Stomach (tissue), 9 donors: ENCODE measurements around the gene CACNB2. TPM values are rescaled to one million over a fixed set of nuclear protein-coding genes. Genes with fewer than 3 reads are reported as not detected.
"Not testable (repeated sequence)": the region's sequence is repeated elsewhere in the genome, so short reads cannot be mapped to it uniquely, and the experiment has no call there.

ENCODE experiments used
- DNase-seq, 2 donors: peaks; one replicate each; pipeline versions ENCODE4 v3.0.0 to v3.0.0-alpha.2; 2013 to 2019
- H3K27ac ChIP-seq, 5 donors: fragments of 200-600 bp in 4 of 5; sonication (generic) in 4 of 5; one replicate each; pipeline ENCODE4 v1.5.1; 2013 to 2019; ENCODE audit warnings: mild to moderate bottlenecking in 1 of 5, moderate library complexity in 1 of 5
- H3K27me3 ChIP-seq, 3 donors: fragments of 200-600 bp; sonication (generic); one replicate each; pipeline ENCODE4 v1.5.1; 2017 to 2019; ENCODE audit warnings: mixed run types in 1 of 3
- H3K36me3 ChIP-seq, 4 donors: fragments of 200-600 bp; sonication (generic); 1 replicate in 3 of 4; 2 replicates in 1 of 4; pipeline ENCODE4 v1.5.1; 2016 to 2019
- H3K4me1 ChIP-seq, 4 donors: fragments of 200-600 bp; sonication (generic); one replicate each; pipeline ENCODE4 v1.5.1; 2016 to 2019
- H3K4me3 ChIP-seq, 4 donors: fragments of 200-600 bp; sonication (generic) in 3 of 4; one replicate each; pipeline ENCODE4 v1.5.1; 2016 to 2019; ENCODE audit warnings: mild to moderate bottlenecking in 1 of 4
- H3K9me3 ChIP-seq, 4 donors: fragments of 200-600 bp; sonication (generic); one replicate each; pipeline ENCODE4 v1.5.1; 2016 to 2019
- EP300 ChIP-seq: sonication (generic); formaldehyde crosslinking; IDR thresholded peaks from one replicate; pipeline ENCODE4 v1.6.1; 2017; ENCODE audit warnings: antibody characterized with exemption
- POLR2A ChIP-seq, 4 donors: fragments of 450-650 bp; IDR thresholded peaks; one replicate each; pipeline ENCODE4 v1.6.1; 2016; ENCODE audit warnings: antibody characterized with exemption in 4 of 4, control low read depth in 2 of 4, mild to moderate bottlenecking in 1 of 4, moderate library complexity in 1 of 4
- POLR2AphosphoS5 ChIP-seq, 3 donors: sonication (generic); formaldehyde crosslinking; IDR thresholded peaks; one replicate each; pipeline ENCODE4 v1.6.1; 2016; ENCODE audit warnings: antibody characterized with exemption in 3 of 3
- WGBS, 5 donors: extraction: QIAGEN DNeasy Blood & Tissue Kit in 3 of 5; methylation state at CpG; one replicate each; pipeline versions ENCODE4 v1.1.5 to v1.1.7; 2013 to 2018; 5-methylcytosine and 5-hydroxymethylcytosine counted together
- intact Hi-C: fragments of 100-400 bp; cut with DNase I; formaldehyde crosslinking; loops from one replicate; pipeline ENCODE4 v1.15.1; 2023; ENCODE audit warnings: low total_unique reads
- polyA plus RNA-seq, 3 donors: library from polyadenylated mRNA; stranded (reverse); fragments of 200-250 nt; gene quantifications; one replicate each; pipeline ENCODE4 v1.2.3, GENCODE V29; 2013
- total RNA-seq, 5 donors: library from RNA; depleted of rRNA; stranded (reverse); fragments of >200 nt; gene quantifications; one replicate each; pipeline versions ENCODE4 v1.1.0 to v1.2.3, GENCODE V29; 2014 to 2016
- TF ChIP-seq, protein P1 (sequence below), 7 experiments: fragments of 450-650 bp in 4 of 7; fragments of 200-600 bp in 3 of 7; sonication (generic) in 3 of 7; IDR thresholded peaks; one replicate each; pipeline ENCODE4 v1.5.1; 2016 to 2019; ENCODE audit warnings: antibody characterized with exemption in 7 of 7, control low read depth in 2 of 7, mild to moderate bottlenecking in 1 of 7
- donor health status: healthy with polysubstance abuse.
- donor health status: Bipolar disorder and iron deficiency.
- donor health status: healthy.

The CACNB2 gene
- total and polyA plus RNA-seq, 8 donors: 0.31 to 42.9 (median 14.3) TPM

DNA sequence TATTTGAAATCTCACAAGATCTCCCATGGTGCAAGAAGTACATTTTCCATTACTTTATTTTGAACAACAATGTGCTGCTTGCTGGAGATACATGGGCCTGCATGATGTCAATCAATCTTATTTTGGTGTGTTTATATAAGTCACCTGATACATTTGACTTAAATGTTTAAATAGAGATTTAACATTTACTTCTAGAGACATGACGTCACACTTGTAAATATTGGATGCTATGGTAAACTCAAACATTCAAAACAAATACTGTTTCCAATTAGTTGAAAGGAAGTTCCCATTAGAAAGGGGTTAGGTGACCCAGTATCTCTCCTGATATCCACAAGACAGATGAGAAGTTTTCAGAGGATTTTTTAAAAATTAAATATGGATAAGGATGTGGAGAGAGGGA lies 296.7 kb downstream of the CACNB2 start:
- 17 to 48% (median 36%) methylated on average over 1 of the region's 1 CpG for WGBS, 5 donors

DNA sequence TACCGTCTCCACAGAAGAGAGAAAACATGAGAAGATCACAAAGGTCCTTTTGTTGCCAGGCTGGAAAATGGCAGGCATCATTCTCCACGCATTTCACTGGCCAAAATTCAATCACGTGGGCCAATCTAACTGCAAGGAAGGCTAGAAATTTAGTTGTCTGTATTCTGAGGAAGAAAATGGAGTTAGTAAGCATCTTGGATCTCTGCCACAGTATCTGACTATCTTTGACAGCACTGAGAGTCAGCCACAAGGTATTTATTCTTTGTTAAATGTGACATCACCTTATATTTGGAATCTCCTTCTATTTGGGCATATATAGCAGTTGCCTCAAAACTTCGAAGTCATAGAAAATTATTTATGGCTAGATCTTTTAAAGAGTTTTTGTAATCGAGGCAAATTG lies 297.3 kb downstream of the CACNB2 start:
- H3K36me3 ChIP-seq: no peaks in the 10 kb centered on the region
- no peak overlapping the region for H3K27ac ChIP-seq
- no peaks in the 10 kb centered on the region for H3K4me1 ChIP-seq
- intact Hi-C loops: no loop called here
- no peaks in the 10 kb centered on the region for H3K27me3 ChIP-seq
- TF ChIP-seq POLR2AphosphoS5 (IDR thresholded peaks at IDR 0.05): no peak
- no peak for TF ChIP-seq EP300
- TF ChIP-seq, protein P1, sequence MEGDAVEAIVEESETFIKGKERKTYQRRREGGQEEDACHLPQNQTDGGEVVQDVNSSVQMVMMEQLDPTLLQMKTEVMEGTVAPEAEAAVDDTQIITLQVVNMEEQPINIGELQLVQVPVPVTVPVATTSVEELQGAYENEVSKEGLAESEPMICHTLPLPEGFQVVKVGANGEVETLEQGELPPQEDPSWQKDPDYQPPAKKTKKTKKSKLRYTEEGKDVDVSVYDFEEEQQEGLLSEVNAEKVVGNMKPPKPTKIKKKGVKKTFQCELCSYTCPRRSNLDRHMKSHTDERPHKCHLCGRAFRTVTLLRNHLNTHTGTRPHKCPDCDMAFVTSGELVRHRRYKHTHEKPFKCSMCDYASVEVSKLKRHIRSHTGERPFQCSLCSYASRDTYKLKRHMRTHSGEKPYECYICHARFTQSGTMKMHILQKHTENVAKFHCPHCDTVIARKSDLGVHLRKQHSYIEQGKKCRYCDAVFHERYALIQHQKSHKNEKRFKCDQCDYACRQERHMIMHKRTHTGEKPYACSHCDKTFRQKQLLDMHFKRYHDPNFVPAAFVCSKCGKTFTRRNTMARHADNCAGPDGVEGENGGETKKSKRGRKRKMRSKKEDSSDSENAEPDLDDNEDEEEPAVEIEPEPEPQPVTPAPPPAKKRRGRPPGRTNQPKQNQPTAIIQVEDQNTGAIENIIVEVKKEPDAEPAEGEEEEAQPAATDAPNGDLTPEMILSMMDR (IDR thresholded peaks at IDR 0.05): no peak
- no peak for TF ChIP-seq POLR2A (IDR thresholded peaks at IDR 0.05)
- H3K9me3 ChIP-seq: no peaks in the 10 kb centered on the region
- DNase-seq: no peak
- WGBS, 5 donors: 60 to 68% (median 65%) methylated on average over 5 of the region's 5 CpGs
- no peak overlapping the region for H3K4me3 ChIP-seq

More for the DNA sequence above, 296.7 kb downstream of the CACNB2 start:
- no peaks in the 10 kb centered on the region for H3K27me3 ChIP-seq
- TF ChIP-seq EP300 (no peak), POLR2AphosphoS5 (IDR thresholded peaks at IDR 0.05) (no peak), POLR2A (IDR thresholded peaks at IDR 0.05) (no peak)
- TF ChIP-seq, protein P1 (IDR thresholded peaks at IDR 0.05): no peak
- no peak overlapping the region for H3K4me3 ChIP-seq
- DNase-seq: no peak
- H3K27ac ChIP-seq: no peak overlapping the region
- H3K4me1 ChIP-seq: no peaks in the 10 kb centered on the region
- intact Hi-C loops: no loop called here
- H3K36me3 ChIP-seq: no peaks in the 10 kb centered on the region
- H3K9me3 ChIP-seq: no peaks in the 10 kb centered on the region

DNA sequence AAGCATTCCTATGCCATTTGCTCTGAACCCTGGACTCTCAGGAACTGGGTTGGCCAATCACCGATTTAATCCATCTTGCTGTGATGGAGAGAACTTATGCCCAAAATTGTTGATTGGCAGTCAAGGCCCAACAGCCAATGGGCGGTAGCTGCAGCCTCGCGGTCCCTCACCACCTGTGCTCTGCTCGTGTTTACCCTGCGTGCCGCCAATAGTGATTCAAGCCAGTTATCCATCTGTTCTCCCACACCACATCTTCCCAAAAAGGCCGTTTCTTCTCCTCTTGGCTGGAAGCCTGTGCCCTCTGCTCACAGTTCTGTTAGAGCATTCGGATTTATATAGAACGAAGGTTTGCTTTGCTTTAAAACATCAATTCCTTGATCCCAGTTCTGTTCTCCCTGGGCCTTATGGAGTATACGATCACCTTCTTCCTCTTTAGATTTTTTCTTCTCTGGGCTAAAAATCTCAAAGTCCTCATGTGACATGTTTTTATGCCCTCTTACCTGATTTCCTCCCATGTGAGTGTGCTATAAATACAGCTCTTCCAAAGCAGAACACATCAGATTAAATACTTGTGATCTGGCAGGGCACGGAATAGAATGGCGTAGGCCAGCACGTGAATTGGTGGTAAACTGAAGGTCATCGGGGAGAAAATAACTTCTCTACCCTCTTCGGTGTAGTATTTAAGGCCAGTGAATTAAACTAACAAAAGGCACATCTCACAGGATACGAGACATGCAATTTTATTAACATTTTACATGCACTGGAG lies 298.3 kb downstream of the CACNB2 start:
- no peak overlapping the region for H3K4me3 ChIP-seq
- H3K9me3 ChIP-seq: no peaks in the 10 kb centered on the region
- no peaks in the 10 kb centered on the region for H3K36me3 ChIP-seq
- TF ChIP-seq, protein P1 (IDR thresholded peaks at IDR 0.05): no peak
- no peak for TF ChIP-seq EP300
- TF ChIP-seq POLR2AphosphoS5 (IDR thresholded peaks at IDR 0.05): no peak
- TF ChIP-seq POLR2A (IDR thresholded peaks at IDR 0.05): no peak
- no peaks in the 10 kb centered on the region for H3K27me3 ChIP-seq
- intact Hi-C loops: no loop called here
- no peak overlapping the region for H3K27ac ChIP-seq
- 85 to 90% (median 88%) methylated on average over 17 of the region's 17 CpGs for WGBS, 5 donors
- H3K4me1 ChIP-seq: no peaks in the 10 kb centered on the region
- no peak for DNase-seq

DNA sequence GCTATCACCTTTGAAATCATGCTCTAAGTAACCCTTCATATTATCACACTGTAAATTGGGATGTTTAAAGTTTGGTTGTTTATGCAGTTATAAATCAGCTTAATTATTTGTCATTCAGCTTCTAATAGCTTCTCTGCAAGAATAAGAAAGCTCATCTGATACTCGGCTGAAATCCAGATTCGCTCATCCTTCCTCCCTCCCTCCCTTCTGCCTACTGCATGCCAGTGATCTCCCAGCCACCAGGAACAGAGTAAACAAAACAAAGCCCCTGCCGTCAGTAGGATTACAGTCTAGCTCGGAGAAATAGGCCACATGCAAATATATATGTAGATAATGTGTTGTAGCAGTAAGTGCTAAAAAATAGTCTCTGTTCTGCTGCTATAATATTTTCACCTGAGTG lies 299.4 kb downstream of the CACNB2 start:
- H3K36me3 ChIP-seq: no peaks in the 10 kb centered on the region
- no peak overlapping the region for H3K4me3 ChIP-seq
- no peaks in the 10 kb centered on the region for H3K27me3 ChIP-seq
- peaks cover 0 to 5% (median 0%) of the 10 kb centered on the region in 4 donors for H3K9me3 ChIP-seq
- H3K27ac ChIP-seq: no peak overlapping the region
- TF ChIP-seq, protein P1 (IDR thresholded peaks at IDR 0.05): no peak
- TF ChIP-seq POLR2AphosphoS5 (IDR thresholded peaks at IDR 0.05): no peak
- TF ChIP-seq POLR2A (IDR thresholded peaks at IDR 0.05): no peak
- TF ChIP-seq EP300: no peak
- 75 to 86% (median 78%) methylated on average over 4 of the region's 4 CpGs for WGBS, 5 donors
- intact Hi-C loops: no loop called here
- DNase-seq: no peak
- H3K4me1 ChIP-seq: no peaks in the 10 kb centered on the region

DNA sequence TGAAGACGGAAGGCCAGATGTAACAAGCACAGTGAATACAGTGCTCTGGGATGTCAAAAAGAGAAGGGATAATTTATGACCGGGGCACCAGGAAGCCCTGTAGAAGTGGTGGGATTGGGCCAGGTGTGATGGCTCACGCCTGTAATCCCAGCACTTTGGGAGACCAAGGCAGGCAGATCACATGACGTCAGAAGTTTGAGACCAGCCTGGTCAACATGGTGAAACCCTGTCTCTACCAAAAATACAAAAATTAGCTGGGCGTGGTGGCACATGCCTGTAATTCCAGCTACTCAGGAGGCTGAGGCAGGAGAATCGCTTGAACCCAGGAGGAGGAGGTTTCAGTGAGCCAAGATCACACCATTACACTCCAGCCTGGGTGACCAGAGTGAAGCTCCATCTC lies 305.4 kb downstream of the CACNB2 start:
- intact Hi-C loops: not testable (repeated sequence)

More for the DNA sequence above, 305.4 kb downstream of the CACNB2 start:
- WGBS, 5 donors: 78 to 92% (median 86%) methylated on average over 6 of the region's 6 CpGs
- not testable (repeated sequence) for H3K4me1 ChIP-seq, DNase-seq, H3K9me3 ChIP-seq, H3K36me3 ChIP-seq, H3K27me3 ChIP-seq, H3K4me3 ChIP-seq, H3K27ac ChIP-seq
